Raji (cell line): ENCODE results near the gene NAB2.

Experiments used
- POLR2A ChIP-seq: IDR thresholded peaks from 2 replicates; pipeline ENCODE4 v1.6.1; 2011; ENCODE audit warnings: low read depth, low read length, control low read depth; ENCODE audit not compliant: insufficient read depth

Gene NAB2

GRCh38 chr12:57118711-57119271 lies 29.9 kb downstream of the NAB2 start:
- TF ChIP-seq POLR2A = peak; percentile 27; the same call in 1 of the 2 replicates

GRCh38 chr12:57119294-57120085 lies 30.6 kb downstream of the NAB2 start:
- no peak for TF ChIP-seq POLR2A

GRCh38 chr12:57123813-57124212 lies 34.9 kb downstream of the NAB2 start:
- TF ChIP-seq POLR2A = no peak

GRCh38 chr12:57124261-57124877 lies 35.5 kb downstream of the NAB2 start:
- TF ChIP-seq POLR2A = no peak

GRCh38 chr12:57126061-57126460 lies 37.1 kb downstream of the NAB2 start:
- no peak for TF ChIP-seq POLR2A

GRCh38 chr12:57126561-57126960 lies 37.6 kb downstream of the NAB2 start:
- no peak for TF ChIP-seq POLR2A

GRCh38 chr12:57127101-57127725 lies 38.3 kb downstream of the NAB2 start:
- no peak for TF ChIP-seq POLR2A

GRCh38 chr12:57127726-57128518 lies 39.0 kb downstream of the NAB2 start, which contains the start of gene LRP1:
TSS of gene LRP1 (plus strand) at chr12:57128483. CDS start at chr12:57128965, 482 bp downstream.
- TF ChIP-seq POLR2A = peak; percentile 53

- no peak for TF ChIP-seq POLR2A
These were observed 39.8 kb downstream of the NAB2 start for GRCh38 chr12:57128519-57129247.

GRCh38 chr12:57129321-57129842 lies 40.5 kb downstream of the NAB2 start:
- TF ChIP-seq POLR2A = no peak

GRCh38 chr12:57129889-57130288 lies 41.0 kb downstream of the NAB2 start:
- no peak for TF ChIP-seq POLR2A

- no peak for TF ChIP-seq POLR2A
These were observed 42.0 kb downstream of the NAB2 start for GRCh38 chr12:57130941-57131340.

- no peak for TF ChIP-seq POLR2A
These were observed 43.2 kb downstream of the NAB2 start for GRCh38 chr12:57131896-57132744.
